Stimulated activated CD4-positive, alpha-beta T cell treated with anti-CD3 and anti-CD28 coated beads, Interleukin-1b, Interleukin-23, amount 100 ng/mL, for 1 hour (primary cell): Measurements from ENCODE around the gene EIF4E2.
"Not testable (repeated sequence)": the region's sequence is repeated elsewhere in the genome, so short reads cannot be mapped to it uniquely, and the experiment has no call there.

Experiments
- DNase-seq, 2 donors: peaks; one replicate each; pipeline ENCODE4 v3.0.0-alpha.2; 2020; ENCODE audit warnings: low read depth in 2 of 2

EIF4E2 gene

GRCh38 chr2:232522623-232523401, 27.7 kb upstream of the EIF4E2 start:
- no peak for DNase-seq

- no peak for DNase-seq
Observed at GRCh38 chr2:232523402-232523681, 27.1 kb upstream of the EIF4E2 start.

GRCh38 chr2:232523682-232524597, 26.5 kb upstream of the EIF4E2 start:
- DNase-seq, result no peak

GRCh38 chr2:232524771-232525170, 25.7 kb upstream of the EIF4E2 start:
- DNase-seq, result no peak

GRCh38 chr2:232525199-232525598, 25.3 kb upstream of the EIF4E2 start:
- no peak for DNase-seq

GRCh38 chr2:232525791-232526371, 24.6 kb upstream of the EIF4E2 start, which contains the start of gene CHRND:
Gene CHRND (plus strand): TSS chr2:232526160. CDS start chr2:232526216, 56 bp downstream.
- no peak for DNase-seq

GRCh38 chr2:232526372-232526941, 24.0 kb upstream of the EIF4E2 start:
- DNase-seq, result no peak

GRCh38 chr2:232527905-232528470, 22.5 kb upstream of the EIF4E2 start:
- no peak for DNase-seq

- DNase-seq, result no peak
Observed at GRCh38 chr2:232528746-232529460, 21.6 kb upstream of the EIF4E2 start.

GRCh38 chr2:232529806-232530547, 20.5 kb upstream of the EIF4E2 start:
- no peak for DNase-seq

GRCh38 chr2:232530626-232531260, 19.7 kb upstream of the EIF4E2 start:
- DNase-seq, result no peak

- DNase-seq, result no peak
Observed at GRCh38 chr2:232532419-232532818, 18.1 kb upstream of the EIF4E2 start.

- not testable (repeated sequence) for DNase-seq
Observed at GRCh38 chr2:232532821-232533220, 17.7 kb upstream of the EIF4E2 start.

GRCh38 chr2:232533944-232534710, 16.4 kb upstream of the EIF4E2 start:
- DNase-seq, result no peak

GRCh38 chr2:232534940-232535651, 15.4 kb upstream of the EIF4E2 start:
- no peak for DNase-seq

GRCh38 chr2:232535761-232536530, 14.5 kb upstream of the EIF4E2 start:
- DNase-seq, result no peak

- no peak for DNase-seq
Observed at GRCh38 chr2:232537079-232537478, 13.4 kb upstream of the EIF4E2 start.

GRCh38 chr2:232537499-232537898, 13.0 kb upstream of the EIF4E2 start:
- DNase-seq, result no peak
